ENCODE data around the gene PTPRG.

DNA sequence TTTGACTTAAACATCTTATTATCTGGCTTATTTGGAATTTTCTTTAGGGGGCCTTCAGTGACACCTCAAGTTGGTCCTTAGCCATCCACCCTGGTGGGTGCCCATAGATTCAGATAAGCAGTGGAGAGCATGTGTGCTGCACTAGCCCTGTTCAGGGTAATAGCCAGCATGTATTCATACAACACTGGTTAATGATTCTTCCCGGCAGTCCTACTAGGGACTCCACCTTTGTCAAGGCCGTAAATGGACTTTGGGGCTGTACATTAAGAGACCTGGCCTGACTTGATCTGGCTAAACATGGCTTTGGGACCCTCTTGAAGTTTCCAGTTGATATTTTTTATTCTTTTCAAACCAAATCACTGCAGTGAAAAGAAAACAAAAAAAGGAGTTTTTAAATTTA is 125.8 kb downstream of the PTPRG start:
- TF ChIP-seq, protein P1, sequence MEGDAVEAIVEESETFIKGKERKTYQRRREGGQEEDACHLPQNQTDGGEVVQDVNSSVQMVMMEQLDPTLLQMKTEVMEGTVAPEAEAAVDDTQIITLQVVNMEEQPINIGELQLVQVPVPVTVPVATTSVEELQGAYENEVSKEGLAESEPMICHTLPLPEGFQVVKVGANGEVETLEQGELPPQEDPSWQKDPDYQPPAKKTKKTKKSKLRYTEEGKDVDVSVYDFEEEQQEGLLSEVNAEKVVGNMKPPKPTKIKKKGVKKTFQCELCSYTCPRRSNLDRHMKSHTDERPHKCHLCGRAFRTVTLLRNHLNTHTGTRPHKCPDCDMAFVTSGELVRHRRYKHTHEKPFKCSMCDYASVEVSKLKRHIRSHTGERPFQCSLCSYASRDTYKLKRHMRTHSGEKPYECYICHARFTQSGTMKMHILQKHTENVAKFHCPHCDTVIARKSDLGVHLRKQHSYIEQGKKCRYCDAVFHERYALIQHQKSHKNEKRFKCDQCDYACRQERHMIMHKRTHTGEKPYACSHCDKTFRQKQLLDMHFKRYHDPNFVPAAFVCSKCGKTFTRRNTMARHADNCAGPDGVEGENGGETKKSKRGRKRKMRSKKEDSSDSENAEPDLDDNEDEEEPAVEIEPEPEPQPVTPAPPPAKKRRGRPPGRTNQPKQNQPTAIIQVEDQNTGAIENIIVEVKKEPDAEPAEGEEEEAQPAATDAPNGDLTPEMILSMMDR (IDR thresholded peaks at IDR 0.05; ENCODE audit: low read depth, low read length, poor library complexity, severe bottlenecking): no peak
- TF ChIP-seq EZH2phosphoT487 (IDR thresholded peaks at IDR 0.05; ENCODE audit: borderline replicate concordance, low read length): no peak

All from DOHH2 (cell line).